Duodenal mucosa (tissue), 2 donors: ENCODE measurements around the gene SLC6A7.

ENCODE experiments used
- H3K27ac ChIP-seq: one replicate; pipeline ENCODE4 v1.7.0; 2013; ENCODE audit warnings: low read depth, low read length
- H3K27me3 ChIP-seq, 2 donors: one replicate each; pipeline ENCODE4 v1.7.0; 2013; ENCODE audit warnings: low read length in 2 of 2, control low read depth in 1 of 2; ENCODE audit not compliant: insufficient read depth in 2 of 2, control insufficient read depth in 1 of 2
- H3K36me3 ChIP-seq, 2 donors: one replicate each; pipeline ENCODE4 v1.7.0; 2013; ENCODE audit warnings: low read length in 2 of 2, control low read depth in 1 of 2; ENCODE audit not compliant: insufficient read depth in 2 of 2, control insufficient read depth in 1 of 2
- H3K4me1 ChIP-seq, 2 donors: one replicate each; pipeline ENCODE4 v1.7.0; 2013; ENCODE audit warnings: low read length in 2 of 2, control low read depth in 1 of 2; ENCODE audit not compliant: insufficient read depth in 2 of 2, control insufficient read depth in 1 of 2
- H3K4me3 ChIP-seq, 2 donors: one replicate each; pipeline ENCODE4 v1.7.0; 2013; ENCODE audit warnings: low read length in 2 of 2, low read depth in 1 of 2
- H3K9ac ChIP-seq, 2 donors: one replicate each; pipeline ENCODE4 v1.7.0; 2013; ENCODE audit warnings: low read length in 2 of 2, low read depth in 1 of 2
- H3K9me3 ChIP-seq, 2 donors: one replicate each; pipeline ENCODE4 v1.7.0; 2013; ENCODE audit warnings: low read length in 2 of 2, control low read depth in 1 of 2; ENCODE audit not compliant: control insufficient read depth in 1 of 2

SLC6A7 gene

DNA sequence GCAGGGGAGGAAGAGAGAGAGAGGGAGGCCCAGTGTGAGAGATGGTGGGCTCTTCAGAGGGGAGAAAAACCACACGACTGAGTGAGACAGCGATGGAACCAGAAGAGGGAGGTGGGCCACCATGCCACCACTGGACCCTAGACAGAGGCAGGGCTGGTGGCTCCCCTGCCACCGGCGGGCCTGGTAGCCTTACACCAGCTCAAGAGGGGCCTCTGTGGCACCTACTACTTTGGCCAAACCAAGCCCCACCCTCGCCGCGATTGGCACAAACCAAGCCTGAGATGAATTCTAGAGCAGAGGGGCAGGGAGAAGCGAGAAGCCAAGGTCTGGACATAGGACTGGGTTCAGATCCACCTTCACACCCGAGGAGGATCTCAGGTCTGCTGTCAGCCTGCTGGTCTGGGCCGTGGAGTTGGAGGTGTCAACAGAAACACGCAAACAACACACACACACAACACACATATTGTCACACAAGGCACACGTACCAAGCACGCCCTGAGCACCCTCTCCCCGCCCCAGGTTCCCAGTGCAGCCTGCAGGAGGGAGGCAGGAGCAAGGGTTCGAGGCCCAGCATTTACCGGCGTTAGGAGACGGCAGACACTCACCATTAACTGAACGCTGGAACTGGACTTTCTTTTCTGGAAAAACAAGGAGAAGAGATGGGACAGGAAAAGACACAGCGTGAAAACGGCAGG lies 49.4 kb downstream of the SLC6A7 start:
- Histone ChIP-seq H3K9me3 (no peaks in the 10 kb centered on the region), H3K27ac (no peak overlapping the region), H3K4me3 (no peak overlapping the region), H3K9ac (no peak overlapping the region), H3K36me3 (no peaks in the 10 kb centered on the region), H3K27me3 (no peaks in the 10 kb centered on the region), H3K4me1 (no peaks in the 10 kb centered on the region)

DNA sequence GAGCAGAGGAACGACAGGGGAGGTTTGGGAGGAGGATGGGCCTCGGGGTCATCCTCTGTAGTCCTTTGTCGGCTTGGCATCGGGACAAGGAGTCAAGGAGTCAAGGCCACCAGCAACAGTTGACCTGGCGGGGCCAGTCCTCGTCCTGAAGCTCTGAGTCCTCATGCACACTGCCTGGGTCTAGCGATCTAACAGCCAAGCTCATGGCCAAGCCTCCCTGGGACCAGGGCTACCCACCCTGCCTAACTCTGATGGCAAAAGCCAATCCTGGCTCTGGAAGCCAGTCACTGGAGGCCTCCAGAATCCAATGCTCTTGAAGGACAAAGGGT lies 49.9 kb downstream of the SLC6A7 start:
- no peak overlapping the region for H3K4me3 ChIP-seq
- H3K4me1 ChIP-seq = no peaks in the 10 kb centered on the region
- no peaks in the 10 kb centered on the region for H3K36me3 ChIP-seq
- H3K27me3 ChIP-seq = no peaks in the 10 kb centered on the region
- no peaks in the 10 kb centered on the region for H3K9me3 ChIP-seq
- no peak overlapping the region for H3K27ac ChIP-seq
- no peak overlapping the region for H3K9ac ChIP-seq

DNA sequence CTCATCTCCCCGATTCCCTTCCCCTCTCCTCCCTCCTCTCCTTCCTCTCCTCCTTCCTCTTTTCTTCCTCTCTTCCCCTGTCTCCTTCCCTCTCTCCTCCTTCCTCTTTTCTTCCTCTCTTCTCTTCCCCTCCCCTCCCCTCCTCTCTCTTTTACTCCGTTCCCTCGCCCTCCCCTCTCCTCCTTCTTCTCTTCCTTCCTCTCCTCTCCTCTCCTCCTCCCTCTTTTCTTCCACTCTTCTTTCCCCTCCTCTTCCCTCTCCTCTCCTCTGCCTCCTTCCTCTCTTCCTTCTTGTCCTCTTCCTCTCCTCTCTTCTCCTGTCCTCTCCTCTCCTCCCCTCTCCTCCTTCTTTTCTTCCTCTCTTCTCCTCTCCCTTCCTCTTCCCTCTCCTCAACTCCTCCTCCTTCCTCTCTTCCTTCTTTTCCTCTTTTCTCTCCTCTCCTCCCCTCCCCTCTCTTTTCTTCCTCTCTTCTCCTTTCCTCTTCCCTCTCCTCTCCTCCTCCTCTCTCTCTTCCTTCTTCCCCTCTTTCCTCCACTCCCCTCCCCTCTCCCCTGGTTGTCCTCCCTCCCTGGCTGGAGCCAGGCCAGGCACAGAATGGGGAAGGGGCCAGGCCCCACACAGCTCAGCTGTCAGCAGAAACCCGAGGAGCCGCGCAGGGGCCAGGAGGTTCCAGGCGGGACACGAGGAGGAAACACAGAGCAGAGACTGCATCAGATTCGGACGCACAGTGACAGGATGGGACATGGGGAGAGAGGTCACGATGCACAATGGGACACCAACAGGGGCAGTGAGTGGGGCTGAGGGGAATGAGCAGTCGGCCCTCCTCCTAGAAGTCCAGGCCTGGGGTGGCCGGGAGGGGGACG lies 51.7 kb downstream of the SLC6A7 start:
- H3K27me3 ChIP-seq = no peaks in the 10 kb centered on the region
- H3K9me3 ChIP-seq = no peaks in the 10 kb centered on the region
- no peak overlapping the region for H3K4me3 ChIP-seq
- no peaks in the 10 kb centered on the region for H3K36me3 ChIP-seq
- no peak overlapping the region for H3K9ac ChIP-seq
- no peak overlapping the region for H3K27ac ChIP-seq
- H3K4me1 ChIP-seq = no peaks in the 10 kb centered on the region

DNA sequence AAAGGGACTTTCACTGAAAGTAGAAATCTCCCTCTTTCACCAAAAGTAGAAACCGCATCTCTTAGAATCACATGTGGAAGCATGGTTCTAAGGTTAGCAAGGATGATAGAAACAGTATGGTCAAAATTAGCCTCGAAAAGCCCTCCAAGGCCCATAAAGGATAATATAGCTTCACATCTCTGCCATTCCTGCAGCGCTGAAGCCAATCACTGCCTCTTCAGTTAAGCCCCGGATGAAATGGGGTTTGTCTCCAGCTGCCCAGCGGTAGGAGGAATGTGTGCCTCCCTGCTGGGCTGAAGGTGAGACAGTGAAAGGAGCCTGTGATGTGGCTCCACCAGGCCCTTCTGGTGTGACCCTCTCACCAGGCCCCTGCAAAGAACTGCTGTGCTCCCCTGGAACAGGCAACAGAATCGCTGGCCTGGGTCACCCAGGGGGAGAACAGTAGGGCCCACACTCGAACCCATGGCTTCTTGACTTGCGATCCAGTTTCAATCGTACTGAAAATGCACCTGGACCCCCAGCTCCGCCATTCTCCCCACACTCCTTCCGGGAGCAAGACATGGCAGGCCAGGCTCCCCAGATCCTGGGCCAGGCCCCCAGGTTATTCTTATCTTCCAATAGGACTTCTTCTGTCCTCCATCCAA lies 52.5 kb downstream of the SLC6A7 start:
- Histone ChIP-seq H3K27ac (no peak overlapping the region), H3K4me3 (no peak overlapping the region), H3K36me3 (no peaks in the 10 kb centered on the region), H3K4me1 (no peaks in the 10 kb centered on the region), H3K9me3 (no peaks in the 10 kb centered on the region), H3K27me3 (no peaks in the 10 kb centered on the region), H3K9ac (no peak overlapping the region)

DNA sequence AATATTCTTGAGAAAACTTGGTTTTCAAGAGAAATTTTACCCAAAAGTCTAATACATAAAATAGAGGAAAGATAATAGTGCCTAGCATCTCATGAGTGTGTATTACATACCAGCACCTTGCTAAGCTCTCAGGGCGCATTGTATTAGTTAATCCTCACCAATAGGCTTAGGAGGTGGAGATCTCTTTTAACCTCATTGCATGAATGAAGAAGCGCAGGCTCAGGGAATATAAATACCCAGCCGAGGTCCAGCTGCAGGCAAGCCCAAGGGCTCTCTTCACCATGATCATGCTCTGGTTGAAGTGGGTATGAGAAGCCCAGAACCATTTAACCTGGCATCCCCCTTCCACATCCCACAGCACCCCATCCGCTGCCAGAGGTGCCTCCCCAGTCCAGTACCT lies 53.7 kb downstream of the SLC6A7 start:
- no peaks in the 10 kb centered on the region for H3K27me3 ChIP-seq
- no peaks in the 10 kb centered on the region for H3K4me1 ChIP-seq
- H3K4me3 ChIP-seq = no peak overlapping the region
- H3K9me3 ChIP-seq = no peaks in the 10 kb centered on the region
- no peak overlapping the region for H3K27ac ChIP-seq
- H3K9ac ChIP-seq = no peak overlapping the region
- H3K36me3 ChIP-seq = no peaks in the 10 kb centered on the region

DNA sequence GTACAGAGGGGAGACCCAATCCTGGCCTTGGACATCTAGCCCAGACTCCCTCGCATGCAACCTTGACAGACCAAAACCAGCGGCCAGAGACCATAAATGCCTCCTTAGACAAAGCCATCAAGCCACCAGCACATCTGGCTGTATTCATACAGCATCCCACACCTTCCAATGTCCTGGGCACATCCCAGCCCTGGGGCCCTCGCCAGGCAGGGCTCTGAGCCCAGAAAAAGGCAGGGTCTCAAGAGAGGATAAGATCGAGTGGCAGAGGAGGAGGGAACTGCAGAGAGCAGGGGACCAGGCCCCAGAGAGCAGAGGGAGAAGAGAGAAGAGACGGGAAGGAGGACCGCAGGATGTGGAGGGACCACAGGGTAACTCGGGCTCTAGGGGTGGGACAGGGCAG lies 54.3 kb downstream of the SLC6A7 start:
- Histone ChIP-seq H3K4me1 (no peaks in the 10 kb centered on the region), H3K27me3 (no peaks in the 10 kb centered on the region), H3K9ac (no peak overlapping the region), H3K27ac (no peak overlapping the region), H3K36me3 (no peaks in the 10 kb centered on the region), H3K4me3 (no peak overlapping the region), H3K9me3 (no peaks in the 10 kb centered on the region)

DNA sequence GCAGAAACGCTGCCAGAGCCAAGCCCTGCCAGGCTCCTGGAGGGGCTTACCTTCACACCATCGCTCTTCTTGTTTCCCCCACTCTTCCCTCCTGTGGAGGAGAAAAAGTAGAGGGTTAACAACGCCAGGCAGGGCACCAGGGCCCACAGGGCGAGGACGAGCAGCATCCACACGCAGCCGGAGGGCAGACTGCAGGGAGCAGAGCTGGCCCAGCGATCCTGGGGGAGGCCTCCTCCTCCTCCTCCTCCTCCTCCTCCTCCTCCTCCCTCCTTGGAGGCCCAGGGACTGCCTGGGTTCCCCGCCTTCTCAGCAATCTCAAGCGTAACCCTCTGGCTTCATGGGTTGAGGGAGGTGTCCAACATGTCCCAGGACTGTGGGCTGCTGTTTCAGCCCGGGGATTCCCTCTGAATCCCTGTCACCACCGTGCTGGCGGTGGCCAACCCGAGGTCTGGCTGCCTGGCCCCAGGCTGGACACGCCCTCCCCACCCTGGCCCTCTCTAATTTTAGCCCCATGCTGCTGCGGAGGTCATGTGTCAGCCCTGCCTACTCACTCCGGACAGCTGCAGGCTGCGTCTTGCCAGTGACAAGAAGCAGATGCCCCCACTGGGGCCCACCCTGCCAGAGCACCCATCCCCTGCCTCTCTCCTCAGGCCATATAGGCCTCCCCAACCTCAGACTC lies 55.4 kb downstream of the SLC6A7 start:
- H3K36me3 ChIP-seq = no peaks in the 10 kb centered on the region
- H3K27ac ChIP-seq = no peak overlapping the region
- no peak overlapping the region for H3K4me3 ChIP-seq
- no peak overlapping the region for H3K9ac ChIP-seq
- no peaks in the 10 kb centered on the region for H3K9me3 ChIP-seq
- H3K27me3 ChIP-seq = no peaks in the 10 kb centered on the region
- H3K4me1 ChIP-seq = no peaks in the 10 kb centered on the region

DNA sequence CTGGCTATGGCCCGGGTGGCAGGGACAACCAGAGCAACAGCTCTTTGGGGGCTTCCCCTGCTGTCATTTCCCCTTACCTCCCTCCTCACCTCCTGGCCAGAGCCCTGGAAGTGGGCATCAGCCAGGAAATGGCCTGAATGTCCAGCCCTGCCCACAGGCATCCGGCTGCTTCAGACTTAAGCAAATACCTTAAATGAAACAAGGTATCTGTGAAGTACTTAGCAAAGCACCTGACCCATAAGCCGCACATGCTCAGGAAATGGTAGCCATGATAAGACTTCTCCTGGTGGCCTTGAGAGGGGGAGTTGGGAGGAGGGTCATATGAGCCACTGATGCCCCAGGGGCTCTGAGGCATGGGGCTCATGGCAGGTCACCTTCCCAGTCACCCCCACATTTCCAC lies 55.9 kb downstream of the SLC6A7 start:
- Histone ChIP-seq H3K27ac (no peak overlapping the region), H3K27me3 (no peaks in the 10 kb centered on the region), H3K9ac (no peak overlapping the region), H3K4me3 (no peak overlapping the region), H3K4me1 (no peaks in the 10 kb centered on the region), H3K9me3 (no peaks in the 10 kb centered on the region), H3K36me3 (no peaks in the 10 kb centered on the region)

DNA sequence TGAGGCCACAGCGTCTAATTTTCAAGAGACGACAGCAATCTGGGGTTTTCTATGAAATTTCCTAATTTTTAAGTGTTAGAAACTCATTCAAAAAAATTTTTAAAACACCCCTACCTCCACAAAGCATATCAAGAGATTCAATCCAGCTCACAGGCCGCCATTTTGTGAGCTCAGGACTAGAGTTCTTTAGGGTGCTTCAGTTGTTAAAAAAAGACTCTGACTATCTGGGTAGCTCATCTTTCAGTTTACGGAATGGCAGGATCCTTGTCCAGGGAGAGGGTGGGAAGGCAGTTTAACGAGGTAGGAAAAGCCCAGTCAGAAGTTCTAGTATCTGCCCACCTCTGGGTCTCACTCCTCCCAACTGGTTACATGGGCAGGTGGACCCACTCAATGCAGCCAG lies 56.6 kb downstream of the SLC6A7 start:
- H3K9me3 ChIP-seq = no peaks in the 10 kb centered on the region
- H3K4me1 ChIP-seq = no peaks in the 10 kb centered on the region
- H3K9ac ChIP-seq = no peak overlapping the region
- no peaks in the 10 kb centered on the region for H3K27me3 ChIP-seq
- H3K27ac ChIP-seq = no peak overlapping the region
- H3K36me3 ChIP-seq = no peaks in the 10 kb centered on the region
- H3K4me3 ChIP-seq = no peak overlapping the region

DNA sequence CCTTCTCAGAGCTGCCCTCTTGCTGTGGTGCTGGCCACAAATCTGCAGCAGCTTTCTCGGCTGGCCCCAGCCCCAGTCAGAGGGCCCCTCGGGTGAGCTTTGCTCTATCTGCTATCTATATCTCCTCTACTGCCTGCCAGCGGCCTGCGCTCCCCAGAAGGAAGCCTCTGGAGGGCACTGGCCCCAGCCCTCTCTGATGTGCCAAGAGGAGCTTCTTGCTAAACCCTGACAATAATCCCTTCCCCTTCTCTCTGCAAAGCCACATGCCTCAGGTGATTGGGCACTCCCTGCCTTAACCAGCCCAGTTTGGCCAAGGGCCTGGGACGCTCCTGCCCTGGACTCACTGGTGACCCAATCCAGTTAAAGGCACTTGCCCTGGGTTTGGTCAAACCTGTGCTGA lies 57.0 kb downstream of the SLC6A7 start:
- no peaks in the 10 kb centered on the region for H3K27me3 ChIP-seq
- no peak overlapping the region for H3K9ac ChIP-seq
- no peak overlapping the region for H3K27ac ChIP-seq

More for the DNA sequence above, 57.0 kb downstream of the SLC6A7 start:
- H3K9me3 ChIP-seq = no peaks in the 10 kb centered on the region
- H3K36me3 ChIP-seq = no peaks in the 10 kb centered on the region
- no peaks in the 10 kb centered on the region for H3K4me1 ChIP-seq
- H3K4me3 ChIP-seq = no peak overlapping the region
